Measurements from ENCODE around the gene PARP3. TPM values are rescaled to one million over a fixed set of nuclear protein-coding genes. Genes with fewer than 3 reads are reported as not detected.

PARP3 gene
- total RNA-seq, 1 donor from 2014 or later, result 14.3 TPM

- no peak overlapping the region for H3K27ac ChIP-seq (replicated peaks)
- H3K4me3 ChIP-seq, result no peak overlapping the region
- no peaks in the 10 kb centered on the region for H3K4me1 ChIP-seq
- peaks cover 17% of the 10 kb centered on the region for H3K27me3 ChIP-seq (ENCODE audit: low read depth)
- peaks cover 19% of the 10 kb centered on the region for H3K9me3 ChIP-seq (replicated peaks)
- DNase-seq, result no peak
- TF ChIP-seq, protein P1, sequence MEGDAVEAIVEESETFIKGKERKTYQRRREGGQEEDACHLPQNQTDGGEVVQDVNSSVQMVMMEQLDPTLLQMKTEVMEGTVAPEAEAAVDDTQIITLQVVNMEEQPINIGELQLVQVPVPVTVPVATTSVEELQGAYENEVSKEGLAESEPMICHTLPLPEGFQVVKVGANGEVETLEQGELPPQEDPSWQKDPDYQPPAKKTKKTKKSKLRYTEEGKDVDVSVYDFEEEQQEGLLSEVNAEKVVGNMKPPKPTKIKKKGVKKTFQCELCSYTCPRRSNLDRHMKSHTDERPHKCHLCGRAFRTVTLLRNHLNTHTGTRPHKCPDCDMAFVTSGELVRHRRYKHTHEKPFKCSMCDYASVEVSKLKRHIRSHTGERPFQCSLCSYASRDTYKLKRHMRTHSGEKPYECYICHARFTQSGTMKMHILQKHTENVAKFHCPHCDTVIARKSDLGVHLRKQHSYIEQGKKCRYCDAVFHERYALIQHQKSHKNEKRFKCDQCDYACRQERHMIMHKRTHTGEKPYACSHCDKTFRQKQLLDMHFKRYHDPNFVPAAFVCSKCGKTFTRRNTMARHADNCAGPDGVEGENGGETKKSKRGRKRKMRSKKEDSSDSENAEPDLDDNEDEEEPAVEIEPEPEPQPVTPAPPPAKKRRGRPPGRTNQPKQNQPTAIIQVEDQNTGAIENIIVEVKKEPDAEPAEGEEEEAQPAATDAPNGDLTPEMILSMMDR (IDR thresholded peaks at IDR 0.05; ENCODE audit: borderline replicate concordance), result no peak
- no peaks in the 10 kb centered on the region for H3K36me3 ChIP-seq
- intact Hi-C loops (cut with micrococcal nuclease), result no loop called here
Measured at GRCh38 chr3:51904034-51904823, 37.9 kb upstream of the PARP3 start.

GRCh38 chr3:51908026-51908425 lies 34.1 kb upstream of the PARP3 start:
- H3K27ac ChIP-seq (replicated peaks), result no peak overlapping the region
- no peaks in the 10 kb centered on the region for H3K27me3 ChIP-seq (ENCODE audit: low read depth)
- H3K9me3 ChIP-seq (replicated peaks), result peaks cover 20% of the 10 kb centered on the region
- TF ChIP-seq, protein P1 (IDR thresholded peaks at IDR 0.05; ENCODE audit: borderline replicate concordance), result no peak
- no peak for DNase-seq
- no peaks in the 10 kb centered on the region for H3K36me3 ChIP-seq
- H3K4me1 ChIP-seq, result no peaks in the 10 kb centered on the region
- intact Hi-C loops (cut with micrococcal nuclease), result no loop called here
- H3K4me3 ChIP-seq, result no peak overlapping the region

- intact Hi-C loops (cut with micrococcal nuclease), result no loop called here
- TF ChIP-seq, protein P1 (IDR thresholded peaks at IDR 0.05; ENCODE audit: borderline replicate concordance), result no peak
- Histone ChIP-seq H3K27me3 (ENCODE audit: low read depth) (no peaks in the 10 kb centered on the region), H3K36me3 (no peaks in the 10 kb centered on the region), H3K27ac (replicated peaks) (no peak overlapping the region), H3K4me1 (no peaks in the 10 kb centered on the region), H3K9me3 (replicated peaks) (no peaks in the 10 kb centered on the region), H3K4me3 (no peak overlapping the region)
- no peak for DNase-seq
Measured at GRCh38 chr3:51916418-51916817, 25.7 kb upstream of the PARP3 start.

- no peak for DNase-seq
- TF ChIP-seq, protein P1 (IDR thresholded peaks at IDR 0.05; ENCODE audit: borderline replicate concordance), result no peak
- no peaks in the 10 kb centered on the region for H3K36me3 ChIP-seq
- no peaks in the 10 kb centered on the region for H3K9me3 ChIP-seq (replicated peaks)
- intact Hi-C loops (cut with micrococcal nuclease), result no loop called here
- H3K27ac ChIP-seq (replicated peaks), result no peak overlapping the region
- H3K4me3 ChIP-seq, result no peak overlapping the region
- H3K27me3 ChIP-seq (ENCODE audit: low read depth), result no peaks in the 10 kb centered on the region
- no peaks in the 10 kb centered on the region for H3K4me1 ChIP-seq
Measured at GRCh38 chr3:51921081-51921578, 21.0 kb upstream of the PARP3 start.

DNA sequence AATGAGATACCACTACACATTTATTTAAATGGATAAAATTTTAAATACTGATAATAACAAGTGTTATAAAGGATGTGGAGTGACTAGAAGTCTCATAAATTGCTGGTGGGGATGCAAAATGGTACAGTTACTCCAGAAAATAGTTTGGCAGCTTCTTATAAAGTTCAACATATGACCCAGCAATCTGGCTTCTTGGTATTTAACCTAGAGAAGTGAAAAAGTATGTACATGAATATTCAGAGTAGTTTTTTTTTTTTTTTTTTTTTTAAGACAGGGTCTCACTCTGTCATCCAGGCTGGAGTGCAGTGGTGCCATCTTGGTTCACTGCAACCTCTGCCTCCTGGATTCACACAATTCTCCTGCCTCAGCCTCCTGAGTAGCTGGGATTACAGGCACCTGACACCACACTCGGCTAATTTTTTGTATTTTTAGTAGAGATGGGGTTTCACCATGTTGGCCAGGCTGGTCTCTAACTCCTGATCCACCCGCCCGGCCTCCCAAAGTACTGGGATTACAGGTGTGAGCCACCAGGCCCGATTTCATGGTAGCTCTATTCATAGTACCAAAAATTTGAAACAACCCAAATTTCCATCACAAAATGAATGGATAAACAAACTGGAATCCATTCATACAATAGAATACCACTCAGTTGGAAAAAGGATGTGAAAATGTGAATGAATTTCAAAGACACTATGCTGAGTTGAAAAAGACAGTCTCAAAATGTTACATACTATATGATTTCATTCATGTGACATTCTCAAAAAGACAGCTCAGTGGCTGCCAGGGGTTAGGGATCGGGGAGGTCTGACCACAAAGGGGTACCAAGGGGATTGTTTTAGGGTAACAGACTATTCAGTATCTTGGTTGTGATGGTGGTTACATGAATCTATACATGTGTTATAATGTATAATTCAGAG lies 14.8 kb upstream of the PARP3 start:
- H3K9me3 ChIP-seq (replicated peaks), result no peaks in the 10 kb centered on the region
- no peaks in the 10 kb centered on the region for H3K4me1 ChIP-seq
- DNase-seq, result no peak
- no peak overlapping the region for H3K4me3 ChIP-seq
- TF ChIP-seq, protein P1 (IDR thresholded peaks at IDR 0.05; ENCODE audit: borderline replicate concordance), result no peak
- intact Hi-C loops (cut with micrococcal nuclease), result no loop called here
- H3K27me3 ChIP-seq (ENCODE audit: low read depth), result no peaks in the 10 kb centered on the region
- H3K27ac ChIP-seq (replicated peaks), result no peak overlapping the region
- H3K36me3 ChIP-seq, result no peaks in the 10 kb centered on the region
